ENCODE results near the gene GRIK2.

Gene GRIK2

DNA sequence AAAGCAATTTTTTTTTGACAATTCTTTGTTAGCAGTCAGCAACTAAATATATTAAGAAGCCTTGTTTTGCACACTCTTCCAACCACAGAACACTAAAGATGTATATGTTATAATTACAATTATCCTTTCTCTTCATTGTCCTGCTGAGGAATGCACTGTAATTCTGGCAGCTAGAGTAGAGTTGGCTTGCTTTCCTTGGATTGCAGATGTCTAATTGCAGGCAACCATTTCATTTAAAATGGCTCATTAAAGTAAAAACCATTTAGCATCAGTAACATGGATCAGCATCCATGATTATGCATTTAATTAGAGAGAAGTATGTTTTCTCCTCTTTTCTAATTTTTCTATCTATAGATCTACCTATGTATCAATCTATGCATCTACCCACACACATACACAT, 335.4 kb downstream of the GRIK2 start:
- no peak for DNase-seq

DNA sequence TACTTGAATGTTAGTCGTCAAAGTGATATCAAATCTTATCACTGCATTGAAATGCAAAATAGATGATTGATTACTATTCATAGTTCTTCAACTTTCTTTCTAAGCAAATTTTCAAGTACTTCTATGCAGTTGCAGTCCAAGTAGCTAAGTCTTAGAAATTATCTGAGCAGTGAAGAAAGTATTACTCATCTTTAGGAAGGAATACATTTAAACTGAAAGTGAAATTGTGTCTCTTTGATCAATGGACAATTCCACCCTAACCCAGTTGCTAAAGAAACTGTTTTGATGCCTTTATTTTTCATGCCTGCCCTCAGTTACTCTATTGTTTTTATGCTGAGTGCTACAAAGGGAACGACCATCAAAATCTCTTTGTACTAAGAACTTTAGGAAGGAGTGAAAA, 337.4 kb downstream of the GRIK2 start:
- DNase-seq: no peak

DNA sequence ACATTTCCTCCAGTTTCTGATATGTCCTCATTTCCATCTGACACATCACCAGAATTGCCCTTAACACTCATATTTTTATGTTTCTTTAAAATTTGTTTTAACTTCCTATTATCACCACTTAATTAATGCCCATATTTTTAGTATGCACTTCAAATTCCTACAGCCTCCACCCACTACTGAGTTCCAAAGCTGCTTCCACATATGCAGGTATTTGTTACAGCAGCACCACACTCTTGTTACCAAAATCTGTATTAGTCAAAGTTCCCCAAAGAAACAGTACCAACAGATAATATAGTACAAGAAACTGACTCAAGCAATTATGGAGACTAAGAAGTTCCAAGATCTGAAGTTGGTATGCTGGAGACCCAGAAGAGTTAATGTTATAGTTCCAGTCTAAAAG, 340.4 kb downstream of the GRIK2 start:
- DNase-seq: no peak

DNA sequence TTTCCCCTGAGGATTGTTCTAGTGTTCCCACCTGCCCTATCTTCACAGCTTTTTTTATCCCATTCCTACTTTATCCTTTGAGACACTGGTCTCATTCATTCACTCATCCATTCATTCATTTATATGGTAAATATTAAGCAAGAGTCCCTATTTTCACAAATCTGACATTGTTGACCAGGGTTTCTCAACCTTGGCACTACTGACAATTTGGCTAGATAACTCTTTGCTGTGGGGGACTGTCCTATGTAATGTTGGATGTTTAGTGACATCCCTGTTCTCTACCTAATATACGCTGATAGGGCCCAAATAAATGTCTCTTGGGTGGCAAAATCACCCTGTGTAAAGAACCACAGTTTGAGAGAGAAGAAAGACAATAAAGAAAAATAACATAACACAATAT, 345.0 kb downstream of the GRIK2 start:
- DNase-seq: no peak

DNA sequence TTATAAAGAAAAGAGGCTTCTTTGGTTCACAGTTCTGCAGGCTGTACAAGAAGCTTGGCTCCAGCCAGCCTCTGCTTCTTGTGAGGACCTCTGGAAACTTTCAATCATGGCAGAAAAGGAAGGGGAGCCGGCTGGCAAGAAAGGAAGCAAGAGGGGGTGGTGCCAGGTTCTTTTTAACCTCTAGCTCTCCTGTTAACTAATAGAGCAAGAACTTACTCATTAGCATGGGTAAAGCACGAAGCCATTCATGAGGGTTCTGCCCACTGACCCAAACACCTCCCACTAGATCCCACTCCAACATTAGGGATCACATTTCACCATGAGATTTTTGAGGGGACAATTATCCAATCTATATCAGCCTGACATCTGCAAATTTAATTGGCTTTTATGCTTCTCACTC, 347.1 kb downstream of the GRIK2 start:
- DNase-seq: no peak

DNA sequence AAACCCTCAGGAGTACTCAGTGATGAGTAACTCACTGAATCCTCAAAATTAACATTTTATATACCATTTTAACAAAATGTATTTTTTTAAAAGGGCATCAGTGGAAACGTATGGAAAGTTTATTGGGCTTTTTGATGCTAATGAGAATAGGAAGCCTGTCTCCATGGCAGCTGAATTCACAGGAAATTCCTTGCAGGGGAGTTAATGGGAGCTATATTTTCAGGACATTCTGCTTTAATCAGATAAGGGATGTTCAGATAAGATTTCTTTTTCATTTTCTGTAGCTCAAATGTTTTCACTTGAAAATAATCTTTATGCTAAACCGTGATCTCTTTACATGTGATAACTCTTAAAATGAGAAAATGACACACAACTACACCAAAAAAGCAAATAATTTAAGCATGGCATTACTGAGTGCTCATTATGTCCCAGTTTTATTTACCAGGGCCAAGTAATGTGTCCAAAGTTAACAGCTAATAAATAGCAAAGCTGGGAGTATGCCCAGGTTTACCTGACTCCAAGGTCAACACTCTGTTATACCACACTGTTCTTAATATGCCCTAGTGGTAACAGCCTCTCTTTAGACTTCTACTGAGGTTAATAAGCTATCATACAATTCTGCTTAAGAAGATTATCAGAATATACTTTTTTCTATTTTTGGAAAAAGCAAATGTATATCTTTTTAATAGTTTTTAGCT, 348.1 kb downstream of the GRIK2 start:
- no peak for DNase-seq

DNA sequence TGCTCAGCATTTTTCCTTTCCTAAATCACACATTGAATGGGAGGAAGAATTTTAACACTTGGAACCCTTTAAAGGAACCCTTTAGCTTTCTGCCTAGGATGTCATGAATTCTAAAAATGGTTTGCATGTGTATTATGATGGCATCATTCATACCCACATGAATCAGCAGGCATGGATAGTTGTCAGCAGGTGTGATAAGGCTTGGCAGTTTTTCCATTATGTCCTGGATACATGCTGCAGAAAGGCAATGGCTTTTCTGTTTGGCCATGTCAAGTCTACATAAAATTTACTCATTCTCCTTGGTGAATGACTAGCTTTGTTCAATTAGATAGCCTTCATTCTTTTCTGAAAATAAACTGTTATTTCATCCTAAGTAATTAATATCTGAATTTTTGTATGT, 353.7 kb downstream of the GRIK2 start:
- DNase-seq: no peak

DNA sequence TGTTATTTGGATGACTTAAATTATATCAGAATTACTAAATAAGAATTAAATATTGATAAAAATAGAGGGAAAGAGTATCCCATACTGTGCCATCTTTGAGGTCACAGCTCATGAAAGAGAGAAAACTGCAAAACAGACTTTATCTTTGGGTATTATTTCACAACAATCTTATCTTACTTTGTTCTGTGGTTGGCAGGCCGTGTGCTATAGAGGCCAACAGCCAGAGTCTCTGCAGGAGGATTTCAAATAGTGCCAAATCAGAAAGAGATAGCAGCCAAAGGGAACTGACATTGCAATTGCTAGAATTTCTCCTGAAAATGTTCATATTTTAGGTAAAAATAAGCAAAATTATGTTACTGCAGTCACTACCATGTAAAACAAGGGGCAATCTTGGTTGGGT, 354.2 kb downstream of the GRIK2 start:
- DNase-seq: no peak

DNA sequence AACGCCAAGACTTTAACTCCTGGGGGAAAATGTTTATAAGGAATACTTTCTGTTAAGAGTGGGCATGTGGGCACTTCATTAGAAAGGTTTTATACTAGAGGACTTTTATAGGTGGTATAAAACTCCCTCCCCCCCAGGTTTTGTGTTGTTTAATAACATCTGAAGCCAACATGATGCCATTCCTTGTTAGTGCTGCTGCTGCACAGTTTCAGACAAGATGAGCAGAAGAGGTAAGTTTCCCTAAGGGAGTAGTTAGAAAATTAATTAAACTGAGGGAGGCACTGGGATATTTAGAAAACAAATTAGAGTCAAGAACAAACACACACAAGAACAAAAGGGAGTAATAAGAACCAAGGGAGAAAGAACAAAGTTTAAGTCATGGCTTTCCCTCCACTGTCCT, 362.4 kb downstream of the GRIK2 start:
- no peak for DNase-seq

DNA sequence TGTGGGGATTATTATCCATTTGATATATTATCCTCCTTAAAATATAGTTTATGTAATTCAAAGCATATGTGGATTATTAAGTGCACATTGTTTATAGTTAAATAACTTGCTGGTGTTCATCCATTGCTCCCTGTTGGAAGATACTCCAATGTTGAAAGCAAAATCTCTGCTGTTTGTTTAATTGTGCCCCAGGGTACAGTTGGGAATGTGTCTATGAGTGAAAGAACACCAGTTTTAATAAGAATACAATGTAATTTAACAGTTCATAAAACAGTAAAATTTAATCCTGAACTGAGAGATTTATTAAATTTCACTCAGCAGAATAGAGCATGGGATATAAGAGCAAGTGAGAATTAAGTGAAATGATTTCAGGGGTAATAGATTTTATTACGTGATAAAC, 364.9 kb downstream of the GRIK2 start:
- DNase-seq: no peak

DNA sequence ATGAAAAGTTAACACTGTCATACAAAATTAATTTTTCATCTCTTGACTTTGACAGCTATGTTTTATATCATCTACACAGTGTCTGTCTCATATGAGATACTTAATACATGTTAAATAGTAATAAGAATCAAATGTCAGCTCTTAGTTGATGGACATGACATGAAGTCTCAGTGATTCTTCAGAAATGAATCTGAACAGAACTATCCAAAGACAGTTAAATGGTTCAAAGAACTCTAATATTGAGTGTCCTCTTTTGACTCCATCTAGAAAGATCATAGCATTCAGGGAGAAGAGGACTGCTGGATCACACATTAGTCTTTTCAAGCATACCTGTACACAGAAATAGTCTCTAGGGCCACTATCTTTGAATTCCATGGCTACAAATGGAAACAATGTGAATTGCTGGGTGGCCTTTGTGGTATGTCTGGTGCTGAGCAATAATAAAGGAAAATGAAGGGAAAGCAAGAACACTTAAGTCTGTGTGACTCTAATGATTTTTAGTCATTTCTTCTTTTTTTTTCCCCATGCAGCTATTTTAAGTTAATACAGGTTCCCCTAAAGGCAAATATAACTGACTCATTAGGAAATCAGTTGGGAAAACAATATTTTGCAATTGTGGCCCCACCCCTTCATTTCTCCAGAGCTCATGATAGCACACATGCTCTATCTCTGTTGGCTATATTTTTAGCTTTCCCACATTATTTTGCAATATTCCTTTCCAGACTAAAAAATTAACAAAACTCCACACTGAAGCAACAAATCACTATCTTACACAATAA, 367.5 kb downstream of the GRIK2 start:
- no peak for DNase-seq

DNA sequence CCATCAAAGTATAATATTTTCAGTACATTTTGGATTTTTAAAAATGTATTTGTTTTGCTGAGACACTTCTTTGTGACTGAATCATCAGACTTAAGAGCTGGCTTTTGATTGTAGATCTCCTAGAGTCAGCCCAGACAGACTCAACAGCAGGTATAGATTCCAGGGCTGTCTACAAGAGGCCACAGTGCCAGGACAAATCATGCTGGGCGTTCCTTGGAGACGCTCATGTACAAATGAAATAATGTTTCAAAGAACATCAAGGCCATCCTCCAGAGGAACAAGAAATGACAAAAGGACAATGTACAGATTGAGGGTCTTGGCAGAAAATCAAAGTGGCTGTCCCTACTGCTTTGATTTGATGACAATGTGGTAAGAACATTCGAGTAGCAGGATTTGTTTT, 369.3 kb downstream of the GRIK2 start:
- no peak for DNase-seq

DNA sequence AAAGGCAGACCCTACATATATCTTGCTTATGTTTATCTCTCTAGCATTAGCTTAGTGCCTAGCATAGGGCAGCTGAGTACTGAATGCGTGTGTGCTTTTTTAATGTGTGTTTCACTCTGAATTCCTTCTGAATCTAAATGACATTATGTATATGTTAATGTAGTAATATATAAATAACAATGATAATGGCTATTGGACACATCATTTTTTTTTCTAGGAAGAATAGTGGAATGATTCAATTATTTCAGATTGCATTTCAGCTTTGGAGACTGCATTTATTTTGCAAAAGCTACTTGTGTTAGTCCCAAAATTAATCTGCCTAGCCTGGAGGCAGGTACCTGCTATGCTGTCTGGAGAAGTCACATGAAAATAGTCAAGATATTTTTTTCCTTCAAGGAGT, 371.8 kb downstream of the GRIK2 start:
- no peak for DNase-seq

DNA sequence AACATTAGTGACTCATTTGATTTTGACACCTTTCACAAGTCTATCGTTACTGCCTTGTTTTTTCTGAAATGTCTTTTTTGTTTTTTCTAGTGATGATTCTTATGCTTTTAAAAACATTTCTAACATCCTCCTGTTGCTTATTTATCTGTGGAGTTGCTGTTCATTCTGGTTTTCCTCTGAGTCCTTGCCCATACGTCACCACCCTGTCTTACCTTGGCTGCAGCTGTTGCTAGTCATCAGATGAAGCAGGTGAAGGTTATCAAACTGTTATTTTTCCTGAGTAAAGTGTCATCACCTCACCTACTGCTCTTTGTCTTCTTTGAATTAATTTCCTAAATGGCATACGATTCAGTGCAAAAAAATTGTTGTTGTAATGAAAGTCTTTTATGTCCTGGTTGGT, 376.6 kb downstream of the GRIK2 start:
- DNase-seq: no peak

DNA sequence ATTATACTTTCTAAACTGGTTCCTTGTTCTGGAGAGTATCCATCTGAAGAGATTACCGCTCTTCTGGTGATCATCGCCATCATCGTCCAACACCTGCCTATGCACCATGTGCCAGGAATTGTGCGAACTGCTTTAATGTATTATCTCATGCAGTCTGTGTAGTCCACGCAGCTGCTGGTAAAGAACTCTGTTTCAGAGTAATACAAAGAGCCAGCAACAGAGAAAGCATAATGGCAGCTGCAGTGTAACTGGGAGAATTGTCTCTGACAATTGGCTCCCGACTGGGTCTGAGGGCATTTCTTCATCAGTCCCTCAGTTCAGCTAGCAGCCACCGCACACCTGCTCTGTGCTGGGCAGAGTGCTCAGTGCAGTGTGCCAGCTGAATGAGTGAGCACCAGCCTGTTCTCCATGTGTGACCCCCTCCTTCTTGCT, 383.4 kb downstream of the GRIK2 start:
- DNase-seq: no peak

DNA sequence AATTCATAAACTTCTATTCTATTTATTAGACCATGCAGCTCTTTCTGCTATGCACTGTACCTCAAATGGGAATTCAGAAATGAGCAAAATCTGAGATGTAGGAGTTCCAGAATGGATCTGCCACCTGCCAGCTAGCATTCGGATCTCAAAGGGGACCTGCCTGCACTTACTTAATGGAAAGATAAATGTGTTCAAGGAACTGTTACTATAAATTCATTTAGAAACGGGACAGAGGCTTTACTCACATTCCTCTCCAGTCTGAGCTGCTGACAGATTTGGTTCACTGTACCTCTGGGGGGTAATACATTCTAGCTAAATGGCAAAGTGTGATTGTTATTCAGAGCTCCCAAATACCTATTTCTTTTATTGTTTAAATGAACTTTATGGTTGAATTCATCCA, 384.1 kb downstream of the GRIK2 start:
- DNase-seq: no peak

DNA sequence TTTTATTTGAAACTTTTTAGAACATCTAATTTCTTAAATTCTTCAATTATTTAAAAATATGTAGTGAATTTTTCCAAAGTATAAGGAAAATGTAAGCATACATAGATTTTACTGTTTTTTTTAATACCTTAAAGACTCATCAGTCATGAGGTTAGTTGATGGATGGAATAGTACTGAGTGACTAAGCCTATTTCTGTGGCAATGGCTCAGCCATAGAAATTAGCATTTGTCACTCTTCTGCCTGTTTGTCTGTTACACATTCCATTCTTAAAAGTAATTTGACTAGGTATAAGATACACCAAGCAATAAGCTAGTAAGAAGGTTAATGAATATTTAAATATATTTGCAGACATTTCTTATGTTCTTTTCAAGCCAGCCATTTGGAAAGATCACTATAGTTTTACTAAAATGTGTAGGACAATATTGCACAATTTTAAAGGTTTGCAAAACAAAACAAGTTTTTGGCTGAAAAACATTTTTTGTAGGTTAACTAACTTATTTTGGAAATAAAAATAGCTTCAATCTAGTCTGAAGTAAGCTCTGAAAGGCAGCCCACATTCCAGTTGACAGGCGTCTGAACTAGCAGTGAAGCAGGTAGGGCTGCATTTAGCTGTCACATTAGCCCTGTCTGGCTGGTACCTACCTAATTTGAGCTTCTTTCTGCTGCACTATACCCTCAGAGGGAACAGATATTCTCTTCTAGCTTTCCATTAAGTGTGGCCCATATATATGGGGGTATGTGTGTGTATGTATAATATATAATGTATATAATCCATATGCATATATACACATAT, 385.7 kb downstream of the GRIK2 start:
- no peak for DNase-seq

DNA sequence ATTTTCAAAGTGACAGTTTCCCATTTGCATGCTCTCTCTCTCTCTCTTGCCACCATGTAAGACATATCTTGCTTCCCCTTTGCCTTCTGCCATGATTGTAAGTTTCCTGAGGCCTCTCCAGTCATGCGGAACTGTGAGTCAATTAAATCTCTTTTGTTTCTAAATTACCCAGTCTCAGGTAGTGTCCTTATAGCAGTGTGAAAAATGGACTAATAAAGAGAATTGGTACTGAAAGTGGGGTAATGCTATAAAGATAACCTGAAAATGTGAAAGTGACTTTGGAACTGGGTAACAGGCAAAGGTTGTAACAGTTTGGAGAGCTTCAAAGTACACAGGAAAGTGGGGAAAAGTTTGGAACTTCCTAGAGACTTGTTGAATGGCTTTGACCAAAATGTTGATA, 389.8 kb downstream of the GRIK2 start:
- DNase-seq: no peak

DNA sequence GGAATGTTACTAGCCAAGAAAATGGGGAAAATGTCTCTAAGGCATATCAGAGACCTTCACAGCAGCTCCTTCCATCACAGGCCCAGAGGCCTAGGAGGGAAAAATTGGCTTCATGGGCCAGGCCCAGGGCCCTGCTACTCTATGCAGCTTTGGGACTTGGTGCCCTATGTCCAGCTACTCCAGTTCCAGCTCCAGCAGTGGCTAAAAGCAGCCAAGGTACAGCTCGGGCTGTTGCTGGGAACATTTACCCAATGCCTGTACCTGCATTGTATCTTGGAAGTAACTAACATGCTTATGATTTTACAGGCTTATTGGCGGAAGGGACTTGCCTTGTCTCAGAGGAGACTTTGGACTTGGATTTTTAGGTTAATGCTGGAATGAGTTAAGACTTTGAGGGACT, 390.6 kb downstream of the GRIK2 start:
- no peak for DNase-seq

DNA sequence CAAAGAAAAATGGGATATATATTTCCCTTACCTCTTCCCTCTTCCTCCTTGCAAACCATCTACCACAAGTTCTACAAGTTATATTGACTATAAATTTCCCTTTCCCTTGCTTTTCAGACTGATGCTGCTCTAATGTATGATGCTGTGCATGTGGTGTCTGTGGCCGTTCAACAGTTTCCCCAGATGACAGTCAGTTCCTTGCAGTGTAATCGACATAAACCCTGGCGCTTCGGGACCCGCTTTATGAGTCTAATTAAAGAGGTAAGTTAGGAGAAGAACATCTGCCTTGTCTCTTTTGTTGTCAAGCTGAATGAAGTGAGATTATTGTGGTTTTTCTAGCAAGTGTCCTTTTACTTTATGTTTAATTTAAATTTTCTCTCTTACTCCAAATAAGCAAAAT, 406.0 kb downstream of the GRIK2 start:
- no peak for DNase-seq

DNA sequence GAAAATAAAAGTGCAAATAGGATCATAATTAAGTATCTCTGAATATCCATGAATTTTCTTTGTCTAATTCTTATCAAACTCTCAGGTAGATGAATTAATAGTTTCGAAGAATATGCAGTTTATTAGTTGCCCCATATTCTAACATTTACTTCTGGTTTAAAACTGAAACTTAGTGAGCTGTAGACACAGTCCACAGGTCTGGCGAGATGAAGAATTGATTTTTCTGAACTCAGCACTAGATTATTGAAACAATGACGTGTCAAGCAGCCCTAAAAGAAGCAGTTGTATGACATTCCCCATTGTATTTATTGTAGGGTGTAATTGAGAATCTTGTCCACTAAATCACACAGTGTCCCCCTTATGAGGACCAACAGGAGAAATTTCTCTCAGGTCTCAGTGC, 407.1 kb downstream of the GRIK2 start:
- no peak for DNase-seq

DNA sequence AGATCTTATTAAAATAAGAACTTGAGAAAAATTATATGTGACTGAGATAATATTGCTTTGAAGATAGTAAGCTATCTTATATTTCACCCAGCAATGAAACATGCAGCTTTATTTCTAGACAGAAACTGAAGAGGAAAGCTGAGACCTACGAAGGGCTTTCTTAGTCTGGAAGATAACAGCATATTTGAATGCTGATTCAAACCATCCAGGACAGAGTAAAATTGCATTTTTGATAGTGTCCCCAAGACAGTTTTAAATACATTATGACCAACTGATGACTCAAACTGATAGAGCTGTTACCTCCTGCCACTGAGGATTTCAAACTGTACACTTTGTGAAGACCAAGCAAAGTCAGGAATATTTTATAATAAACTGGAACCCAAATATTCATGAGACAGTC, 409.6 kb downstream of the GRIK2 start:
- no peak for DNase-seq

DNA sequence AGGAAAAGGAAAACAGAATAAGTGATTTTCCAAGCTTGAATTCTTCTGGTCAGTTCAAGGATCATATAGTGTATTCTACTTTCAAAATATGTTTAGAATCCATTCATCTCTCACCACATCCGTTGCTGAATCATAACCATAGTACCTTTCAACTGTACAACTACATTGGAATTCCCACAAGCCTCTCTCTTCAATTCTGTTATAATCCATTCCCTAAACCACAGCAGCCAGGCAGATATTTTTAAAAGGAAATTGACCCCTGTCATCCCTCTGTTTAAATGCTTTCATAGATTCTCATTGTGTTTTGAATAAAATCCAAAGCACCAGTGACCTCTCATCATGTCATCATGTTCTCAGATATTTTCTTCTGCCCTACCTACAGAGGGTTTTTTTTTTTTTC, 412.7 kb downstream of the GRIK2 start:
- no peak for DNase-seq

DNA sequence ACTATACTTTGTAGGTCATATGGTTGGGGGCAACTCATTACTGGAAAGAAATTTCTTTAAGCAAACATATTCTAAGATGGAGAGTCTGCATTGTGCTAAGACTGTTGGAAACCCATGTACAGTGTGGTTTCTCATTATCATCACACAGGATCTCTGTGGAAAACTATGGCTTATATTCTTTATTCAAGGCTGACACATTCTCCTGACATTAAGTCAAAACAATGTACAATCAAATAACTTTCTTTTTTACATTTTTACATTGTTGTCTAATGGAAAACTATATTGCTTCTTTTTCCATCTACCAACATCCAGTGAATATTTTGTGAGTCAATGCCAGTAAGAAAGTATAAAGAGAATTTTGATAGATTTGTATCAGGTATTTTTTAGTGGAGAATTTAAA, 417.6 kb downstream of the GRIK2 start:
- no peak for DNase-seq
